Fibroblast of lung (primary cell): ENCODE results near the gene STAT3. TPM values are rescaled to one million over a fixed set of nuclear protein-coding genes. Genes with fewer than 3 reads are reported as not detected.

Source experiments
- DNase-seq, 2 donors: peaks; one replicate each; pipeline versions ENCODE4 v3.0.0 to v3.0.0-alpha.2; 2010; ENCODE audit warnings: low read depth in 2 of 2
- H2AFZ ChIP-seq: 2 replicates; pipeline ENCODE4 v1.5.1; 2012; ENCODE audit warnings: low read length, control low read depth, inconsistent platforms
- H3K27ac ChIP-seq: 2 replicates; pipeline ENCODE4 v1.5.1; 2011; ENCODE audit warnings: low read length, control low read depth; ENCODE audit not compliant: insufficient read depth
- H3K27me3 ChIP-seq: 2 replicates; pipeline ENCODE4 v1.5.1; 2011; ENCODE audit warnings: mild to moderate bottlenecking, low read length; ENCODE audit not compliant: control insufficient read depth, insufficient read depth
- H3K36me3 ChIP-seq: 2 replicates; pipeline ENCODE4 v1.5.1; 2011; ENCODE audit warnings: low read length; ENCODE audit not compliant: control insufficient read depth, insufficient read depth
- H3K4me1 ChIP-seq: 2 replicates; pipeline ENCODE4 v1.5.1; 2011; ENCODE audit warnings: low read length; ENCODE audit not compliant: control insufficient read depth, insufficient read depth; ENCODE audit errors: extremely low read depth
- H3K4me2 ChIP-seq: 2 replicates; pipeline ENCODE4 v1.5.1; 2011; ENCODE audit warnings: low read length, control low read depth; ENCODE audit not compliant: insufficient read depth; ENCODE audit errors: extremely low read depth
- H3K4me3 ChIP-seq, 4 experiments: fragments of 200-600 bp in 1 of 4; sonication (generic) in 1 of 4; replicated peaks in 1 of 4; 2 replicates each; pipeline ENCODE4 v1.5.1; 2011 to 2016; ENCODE audit warnings: low read length in 4 of 4, low read depth in 3 of 4, mild to moderate bottlenecking in 3 of 4, control low read depth in 2 of 4, inconsistent platforms in 1 of 4, mixed read lengths in 1 of 4; ENCODE audit not compliant: insufficient read depth in 1 of 4; ENCODE audit errors: control extremely low read depth in 1 of 4
- H3K79me2 ChIP-seq: 2 replicates; pipeline ENCODE4 v1.5.1; 2012; ENCODE audit warnings: mild to moderate bottlenecking, low read length, inconsistent platforms; ENCODE audit not compliant: control insufficient read depth, insufficient read depth
- H3K9ac ChIP-seq: 2 replicates; pipeline ENCODE4 v1.5.1; 2011; ENCODE audit warnings: mild to moderate bottlenecking, low read length, control low read depth; ENCODE audit not compliant: insufficient read depth
- H3K9me3 ChIP-seq: 2 replicates; pipeline ENCODE4 v1.5.1; 2012; ENCODE audit warnings: low read depth, low read length; ENCODE audit not compliant: control insufficient read depth, insufficient read depth
- H4K20me1 ChIP-seq: 2 replicates; pipeline ENCODE4 v1.5.1; 2011; ENCODE audit warnings: low read length; ENCODE audit not compliant: control insufficient read depth, insufficient read depth; ENCODE audit errors: extremely low read depth
- EZH2 ChIP-seq: IDR thresholded peaks from 2 replicates; pipeline ENCODE4 v1.5.1; 2012; ENCODE audit warnings: low read length, control low read depth, mild to moderate bottlenecking; ENCODE audit errors: missing control alignments
- polyA plus RNA-seq, 2 donors: library from polyadenylated mRNA; depleted of rRNA in 1 of 2; stranded (reverse) in 1 of 2; unstranded in 1 of 2; fragments of >200 nt; gene quantifications; 2 replicates each; pipeline ENCODE4 v1.2.1, GENCODE V29; 2011 to 2012; ENCODE audit warnings: missing spikeins in 1 of 2
- total RNA-seq: library from RNA; depleted of rRNA; stranded (reverse); fragments of >200 nt; gene quantifications from 2 replicates; pipeline ENCODE4 v1.2.1, GENCODE V29; 2014
- TF ChIP-seq, protein P1 (sequence below), 2 donors: IDR thresholded peaks in 1 of 2; conservative IDR thresholded peaks in 1 of 2; 1 replicate in 1 of 2; 2 replicates in 1 of 2; pipeline ENCODE4 v1.5.1; 2011 to 2012; ENCODE audit warnings: low read length in 2 of 2, control low read depth in 1 of 2, inconsistent platforms in 1 of 2, low read depth in 1 of 2, mild to moderate bottlenecking in 1 of 2

The STAT3 gene
- total and polyA plus RNA-seq, 2 donors (not counting 1 experiment from before 2014, with no cell fraction given): 75.0 to 101 TPM

DNA sequence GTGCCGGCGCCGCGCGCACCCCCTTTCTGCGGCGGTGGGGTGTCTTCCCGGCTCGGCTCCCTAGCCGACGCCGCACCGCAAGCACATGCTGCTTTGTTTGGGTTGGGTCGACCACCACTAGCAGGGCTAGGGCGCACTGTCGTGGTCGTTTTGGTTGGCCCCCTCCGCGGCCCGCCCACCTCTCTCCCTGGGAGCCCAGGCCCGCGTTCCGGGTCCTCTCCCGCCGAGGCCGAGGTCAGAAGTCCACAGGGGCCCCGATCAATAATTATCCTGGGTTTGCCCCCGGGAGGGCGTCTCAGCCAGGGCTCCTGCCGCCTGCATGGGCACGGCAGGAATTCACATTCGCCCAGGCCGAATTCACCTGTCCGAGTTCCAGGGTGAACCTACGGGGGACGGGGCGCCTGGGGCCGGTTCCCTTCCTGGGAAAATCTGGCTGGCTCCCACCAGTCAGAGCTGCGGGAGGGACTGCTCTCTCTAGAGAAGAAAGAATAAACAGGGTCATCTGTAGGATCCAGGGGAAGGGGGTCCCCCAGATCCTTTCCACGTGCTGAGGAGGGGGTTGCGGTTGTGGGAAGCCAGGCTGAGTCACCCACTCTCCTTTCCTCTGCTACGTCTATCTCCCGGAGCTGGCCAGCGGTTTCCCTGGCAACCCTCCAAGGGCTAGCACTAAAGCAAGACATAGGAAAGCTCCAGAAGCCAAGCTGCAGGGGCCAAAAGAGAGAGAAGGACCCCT lies 111.5 kb downstream of the STAT3 start:
- no peaks in the 10 kb centered on the region for H3K27me3 ChIP-seq
- H3K36me3 ChIP-seq: no peaks in the 10 kb centered on the region
- peaks cover 10% of the 10 kb centered on the region for H3K79me2 ChIP-seq
- peak overlapping the region; percentile 64 for H2AFZ ChIP-seq
- H3K4me3 ChIP-seq: peak overlapping the region; percentile 50 to 72 (median 62)
- peak; percentile 85 for DNase-seq
- peak overlapping the region; percentile 29 for H3K27ac ChIP-seq
- H3K4me2 ChIP-seq: peak overlapping the region; percentile 83
- H3K9me3 ChIP-seq: no peaks in the 10 kb centered on the region
- no peaks in the 10 kb centered on the region for H4K20me1 ChIP-seq
- peak overlapping the region; percentile 72 for H3K9ac ChIP-seq
- TF ChIP-seq, protein P1, sequence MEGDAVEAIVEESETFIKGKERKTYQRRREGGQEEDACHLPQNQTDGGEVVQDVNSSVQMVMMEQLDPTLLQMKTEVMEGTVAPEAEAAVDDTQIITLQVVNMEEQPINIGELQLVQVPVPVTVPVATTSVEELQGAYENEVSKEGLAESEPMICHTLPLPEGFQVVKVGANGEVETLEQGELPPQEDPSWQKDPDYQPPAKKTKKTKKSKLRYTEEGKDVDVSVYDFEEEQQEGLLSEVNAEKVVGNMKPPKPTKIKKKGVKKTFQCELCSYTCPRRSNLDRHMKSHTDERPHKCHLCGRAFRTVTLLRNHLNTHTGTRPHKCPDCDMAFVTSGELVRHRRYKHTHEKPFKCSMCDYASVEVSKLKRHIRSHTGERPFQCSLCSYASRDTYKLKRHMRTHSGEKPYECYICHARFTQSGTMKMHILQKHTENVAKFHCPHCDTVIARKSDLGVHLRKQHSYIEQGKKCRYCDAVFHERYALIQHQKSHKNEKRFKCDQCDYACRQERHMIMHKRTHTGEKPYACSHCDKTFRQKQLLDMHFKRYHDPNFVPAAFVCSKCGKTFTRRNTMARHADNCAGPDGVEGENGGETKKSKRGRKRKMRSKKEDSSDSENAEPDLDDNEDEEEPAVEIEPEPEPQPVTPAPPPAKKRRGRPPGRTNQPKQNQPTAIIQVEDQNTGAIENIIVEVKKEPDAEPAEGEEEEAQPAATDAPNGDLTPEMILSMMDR (conservative IDR thresholded peaks at IDR 0.05 in 1 of 2, IDR thresholded peaks at IDR 0.05 in 1 of 2; ENCODE audit: low read depth in 1 of 2, low read length in 2 of 2): no peak
- TF ChIP-seq EZH2: no peak
- peaks cover 3% of the 10 kb centered on the region for H3K4me1 ChIP-seq

DNA sequence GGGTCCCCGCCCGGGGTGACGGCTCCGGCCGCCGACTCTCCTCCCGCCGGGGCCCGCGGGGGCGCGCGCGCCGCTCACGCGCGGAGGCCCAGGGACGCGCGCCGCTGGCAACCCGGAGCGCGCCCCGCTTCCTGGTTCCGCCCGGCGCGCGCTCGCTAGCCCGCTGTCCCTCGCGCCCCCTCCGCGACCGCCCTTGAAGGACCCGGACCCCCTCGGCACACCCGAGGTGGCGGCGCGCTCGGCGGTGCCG lies 112.0 kb downstream of the STAT3 start, which contains the start of gene STAT5B:
TSS of gene STAT5B (minus strand) at position 33 of the 250 bp plus-strand sequence. CDS start 44,264 bp downstream, outside the sequence.
- peak within 1 kb of the TSS; percentile 70 to 78 (median 74) for H3K4me3 ChIP-seq
- H3K36me3 ChIP-seq: no peaks in the 10 kb centered on the region
- H3K9me3 ChIP-seq: no peaks in the 10 kb centered on the region
- H3K27me3 ChIP-seq: no peaks in the 10 kb centered on the region
- H3K27ac ChIP-seq: peak within 1 kb of the TSS; percentile 29
- H3K4me2 ChIP-seq: peak within 1 kb of the TSS; percentile 89
- peaks cover 3% of the 10 kb centered on the region for H3K4me1 ChIP-seq
- no peaks in the 10 kb centered on the region for H4K20me1 ChIP-seq
- H3K79me2 ChIP-seq: peaks cover 10% of the 10 kb centered on the region
- TF ChIP-seq EZH2: no peak
- TF ChIP-seq, protein P1 (conservative IDR thresholded peaks at IDR 0.05 in 1 of 2, IDR thresholded peaks at IDR 0.05 in 1 of 2; ENCODE audit: low read depth in 1 of 2, low read length in 2 of 2): no peak
- peak within 1 kb of the TSS; percentile 64 for H2AFZ ChIP-seq
- DNase-seq: peak; percentile 55 to 66
- peak within 1 kb of the TSS; percentile 72 for H3K9ac ChIP-seq

DNA sequence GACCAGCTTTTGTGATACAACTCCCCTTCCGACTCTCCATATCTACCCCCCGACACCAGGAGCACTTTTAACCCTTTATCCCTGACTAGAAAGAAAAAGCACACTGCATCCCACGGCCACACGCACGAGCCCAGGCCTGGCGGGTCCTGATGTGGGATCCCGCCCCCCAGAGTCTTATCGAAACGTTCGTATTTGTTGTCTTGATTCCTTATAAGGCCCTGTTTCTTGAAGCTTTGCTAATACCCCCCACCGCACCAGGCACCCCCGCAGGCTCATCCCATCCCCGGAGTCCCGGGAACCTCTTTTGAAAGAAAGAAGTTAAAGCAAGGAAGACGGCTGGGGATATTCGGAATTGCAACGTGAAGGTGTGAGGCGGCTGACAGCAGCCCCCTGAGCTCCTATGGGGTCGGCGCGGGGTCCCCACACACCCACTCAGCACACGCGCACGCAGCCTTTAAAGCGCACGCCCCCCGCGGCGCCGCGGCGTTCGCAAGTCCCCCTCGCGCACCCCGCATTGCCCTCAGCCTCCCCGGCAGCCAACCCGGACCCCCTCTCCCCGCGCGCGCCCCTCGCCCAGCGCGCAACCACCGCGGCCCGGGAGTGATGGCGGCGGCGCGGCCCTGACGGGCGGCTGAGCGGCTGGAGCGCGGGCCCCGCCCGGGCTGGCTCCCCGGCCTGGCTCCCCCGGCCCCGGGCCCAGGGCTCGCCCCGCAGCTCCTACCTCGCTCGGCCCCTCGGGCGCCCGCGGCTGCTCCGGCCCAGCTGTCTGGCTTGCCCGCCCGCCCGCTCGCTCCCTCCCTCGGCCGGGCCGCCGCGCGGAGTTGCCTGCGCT lies 112.5 kb downstream of the STAT3 start:
- H3K79me2 ChIP-seq: peaks cover 11% of the 10 kb centered on the region
- no peaks in the 10 kb centered on the region for H3K27me3 ChIP-seq
- no peaks in the 10 kb centered on the region for H3K9me3 ChIP-seq
- peaks cover 3% of the 10 kb centered on the region for H3K4me1 ChIP-seq
- peak overlapping the region; percentile 71 for H3K9ac ChIP-seq
- H4K20me1 ChIP-seq: no peaks in the 10 kb centered on the region
- no peaks in the 10 kb centered on the region for H3K36me3 ChIP-seq
- H3K4me2 ChIP-seq: peak overlapping the region; percentile 89
- DNase-seq: peak; percentile 55 to 56
- peak overlapping the region; percentile 70 to 78 (median 74) for H3K4me3 ChIP-seq
- TF ChIP-seq, protein P1 (conservative IDR thresholded peaks at IDR 0.05 in 1 of 2, IDR thresholded peaks at IDR 0.05 in 1 of 2; ENCODE audit: low read depth in 1 of 2, low read length in 2 of 2): no peak
- no peak for TF ChIP-seq EZH2
- H3K27ac ChIP-seq: peak overlapping the region; percentile 28
- peak overlapping the region; percentile 44 for H2AFZ ChIP-seq
